H1 (cell line): ENCODE measurements around the gene HCK.

Experiments
- CTCF ChIP-seq, 3 experiments: IDR thresholded peaks; 1 replicate in 2 of 3; 2 replicates in 1 of 3; pipeline versions ENCODE4 v1.5.1 to v1.6.1; 2011; ENCODE audit warnings: low read length in 3 of 3, mild to moderate bottlenecking in 3 of 3, inconsistent platforms in 2 of 3, low read depth in 1 of 3, moderate library complexity in 1 of 3; ENCODE audit not compliant: insufficient read depth in 1 of 3; ENCODE audit errors: control extremely low read depth in 1 of 3
- EP300 ChIP-seq, 2 experiments: IDR thresholded peaks; 1 replicate in 1 of 2; 2 replicates in 1 of 2; pipeline ENCODE4 v1.6.1; 2011 to 2012; ENCODE audit warnings: low read depth in 2 of 2, low read length in 2 of 2, mild to moderate bottlenecking in 2 of 2, borderline replicate concordance in 1 of 2, inconsistent platforms in 1 of 2, moderate library complexity in 1 of 2

GRCh38 chr20:32138921-32139320 is 86.9 kb downstream of the HCK start:
- no peak for TF ChIP-seq EP300 (IDR thresholded peaks at IDR 0.05; ENCODE audit: borderline replicate concordance in 1 of 2, low read depth in 2 of 2, low read length in 2 of 2)
- no peak for TF ChIP-seq CTCF (IDR thresholded peaks at IDR 0.05; ENCODE audit: control extremely low read depth in 1 of 3, insufficient read depth in 1 of 3, low read depth in 1 of 3, low read length in 3 of 3)
